Measurements from ENCODE around the gene DOCK4.

DOCK4 gene

DNA sequence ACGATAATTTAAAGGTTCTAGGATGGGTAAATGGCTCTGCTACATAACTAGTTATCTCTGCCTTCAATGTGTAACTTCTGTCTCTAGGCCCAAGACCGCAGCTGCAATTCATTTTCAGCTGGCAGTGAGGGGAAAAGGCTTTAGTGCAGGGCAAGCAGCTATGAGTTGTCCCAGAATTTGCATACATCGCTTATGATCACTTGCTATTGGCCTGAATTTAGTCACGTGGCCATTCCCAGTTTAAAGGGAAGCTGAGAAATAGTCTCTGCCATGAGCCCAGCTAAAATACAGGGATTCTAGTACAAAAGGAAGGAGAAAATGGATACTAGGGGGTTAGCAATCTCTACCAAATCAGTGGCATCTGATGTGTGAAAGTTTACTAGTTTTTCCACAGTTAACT, 498.1 kb downstream of the DOCK4 start:
- no peak for DNase-seq

DNA sequence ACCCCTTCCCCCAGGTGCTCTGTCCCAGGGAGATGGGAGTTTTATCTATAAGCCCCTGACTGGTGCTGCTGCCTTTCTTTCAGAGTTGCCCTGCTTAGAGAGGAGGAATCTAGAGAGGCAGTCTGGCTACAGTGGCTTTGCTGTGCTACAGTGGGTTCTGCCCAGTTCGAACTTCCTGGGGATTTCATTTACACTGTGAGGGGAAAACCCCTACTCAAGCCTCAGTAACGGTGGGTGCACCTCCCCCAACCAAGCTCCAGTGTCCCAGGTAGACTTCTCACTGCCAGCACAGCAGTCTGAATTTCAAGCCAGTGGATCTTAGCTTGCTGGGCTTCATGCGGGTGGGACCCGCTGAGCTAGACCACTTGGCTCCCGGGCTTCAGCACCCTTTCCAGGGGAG, 500.4 kb downstream of the DOCK4 start:
- DNase-seq = no peak

DNA sequence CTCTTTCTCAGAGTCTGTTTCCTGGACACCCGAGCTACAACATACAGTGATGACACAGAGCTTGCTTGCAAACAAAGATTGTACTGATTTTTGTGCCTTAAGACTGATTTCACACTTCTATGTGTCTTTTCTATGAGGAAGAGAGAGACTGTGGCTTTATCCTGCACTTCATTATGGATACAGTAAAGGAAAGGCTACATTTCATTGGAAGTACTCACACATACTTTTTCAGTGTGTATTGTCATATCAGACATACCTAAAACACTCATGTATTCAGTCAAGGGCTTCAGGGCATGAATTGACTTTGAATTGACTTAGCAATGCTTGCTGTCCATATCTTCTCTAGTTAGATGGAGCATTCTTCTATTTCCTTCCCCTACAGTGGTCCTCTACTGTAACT, 508.4 kb downstream of the DOCK4 start:
- no peak for DNase-seq

DNA sequence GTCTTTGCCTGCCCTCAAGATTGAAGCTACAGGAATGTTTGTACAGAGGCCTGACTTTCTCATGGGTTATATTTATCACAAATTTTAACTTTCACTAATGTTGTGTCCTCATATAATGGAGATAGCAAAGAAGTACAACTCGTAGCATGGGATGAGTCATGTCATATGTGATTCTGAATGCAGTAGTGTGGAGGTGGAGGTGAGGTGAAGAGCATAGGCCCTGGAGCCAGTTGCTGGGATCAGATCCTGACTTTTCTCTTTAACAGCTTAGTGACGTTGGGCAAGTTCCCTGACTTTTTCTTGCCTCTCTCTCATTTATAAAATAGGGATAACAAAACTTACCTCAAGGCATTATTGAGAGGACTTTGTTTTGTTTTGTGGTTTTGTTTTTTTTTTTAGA, 511.8 kb downstream of the DOCK4 start:
- no peak for DNase-seq

DNA sequence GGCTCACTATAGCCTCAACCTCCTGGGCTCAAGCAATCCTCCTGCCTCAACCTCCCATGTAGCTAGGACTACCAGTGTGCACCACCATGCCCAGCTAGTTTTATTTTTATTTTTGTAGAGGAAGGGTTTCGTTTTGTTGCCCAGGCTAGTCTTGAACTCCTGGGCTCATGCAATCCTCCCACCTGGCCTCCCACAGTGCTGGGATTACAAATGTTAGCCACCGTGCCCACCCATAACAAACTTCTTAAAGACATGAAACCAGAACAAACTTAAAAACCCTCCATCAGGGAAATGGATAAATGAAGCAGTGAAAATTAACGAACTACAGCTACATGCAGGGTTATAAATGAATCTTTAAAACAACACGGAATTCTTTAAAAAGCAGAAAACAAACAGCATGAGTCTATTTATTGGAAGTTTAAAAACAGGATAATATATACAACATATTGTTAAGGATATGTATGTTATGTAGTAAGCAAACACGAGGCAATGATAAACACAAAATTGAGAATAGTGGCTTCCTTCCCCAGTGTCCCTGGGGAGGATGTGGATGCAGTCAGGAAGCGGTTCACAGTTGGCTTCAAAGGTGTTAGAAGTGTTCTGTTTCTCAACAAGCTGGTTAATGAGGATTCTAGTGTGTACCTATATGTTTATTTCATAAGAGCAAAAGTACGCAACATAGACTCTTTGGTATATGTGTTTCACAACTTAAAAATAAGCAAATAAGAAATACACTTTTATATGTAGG, 515.7 kb downstream of the DOCK4 start:
- DNase-seq = no peak

DNA sequence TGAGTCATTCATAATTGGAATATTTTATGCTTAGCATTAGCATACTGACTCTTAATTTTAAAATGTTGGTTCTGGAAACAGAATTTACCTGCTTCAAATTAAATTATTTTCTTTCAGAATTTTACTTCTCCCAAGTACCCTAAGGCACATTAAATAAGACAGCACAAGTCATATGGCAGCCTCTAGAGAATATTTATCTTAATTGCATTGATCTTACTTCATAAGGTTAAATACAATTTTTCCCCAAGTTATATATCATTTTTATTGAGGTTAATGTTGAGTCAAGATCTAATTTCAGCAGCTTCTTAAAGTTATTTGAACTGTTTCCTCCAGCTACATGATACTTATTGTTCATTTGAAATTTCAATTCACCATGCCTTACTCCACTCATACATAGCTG, 520.9 kb downstream of the DOCK4 start:
- DNase-seq = no peak

DNA sequence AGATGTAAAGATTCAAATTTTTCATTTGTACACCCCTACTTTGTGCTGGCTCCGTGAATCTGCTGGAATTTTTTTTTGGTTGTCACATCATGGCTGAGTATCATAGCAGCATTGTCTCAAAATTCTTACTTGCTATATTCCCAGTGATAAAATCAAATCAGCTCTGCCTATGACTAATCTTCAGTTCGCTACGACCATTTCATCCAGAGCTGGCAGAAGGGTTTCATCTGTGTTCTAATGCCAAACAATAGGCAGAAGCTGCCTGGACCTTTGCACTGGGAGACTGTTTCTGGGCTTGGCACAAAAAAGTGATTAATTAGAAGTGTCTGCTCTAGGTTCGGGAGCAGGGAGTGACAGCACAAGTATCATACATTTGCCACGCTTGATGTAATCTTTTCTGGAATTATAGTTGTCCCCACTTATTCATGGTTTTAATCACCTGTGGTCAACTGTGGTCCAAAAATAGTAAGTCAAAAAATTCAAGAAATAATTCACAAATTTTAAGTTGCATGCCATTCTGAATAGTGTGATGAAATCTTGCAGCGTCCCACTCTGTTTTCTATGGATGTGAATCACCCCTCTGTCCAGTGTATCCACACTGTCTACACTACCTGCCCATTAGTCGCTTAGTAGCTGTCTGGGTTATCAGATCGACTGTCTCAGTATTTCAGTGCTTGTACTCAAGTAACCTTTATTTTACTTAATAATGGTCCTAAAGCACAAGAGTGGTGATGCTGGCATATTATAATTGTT, 523.4 kb downstream of the DOCK4 start:
- DNase-seq = no peak

DNA sequence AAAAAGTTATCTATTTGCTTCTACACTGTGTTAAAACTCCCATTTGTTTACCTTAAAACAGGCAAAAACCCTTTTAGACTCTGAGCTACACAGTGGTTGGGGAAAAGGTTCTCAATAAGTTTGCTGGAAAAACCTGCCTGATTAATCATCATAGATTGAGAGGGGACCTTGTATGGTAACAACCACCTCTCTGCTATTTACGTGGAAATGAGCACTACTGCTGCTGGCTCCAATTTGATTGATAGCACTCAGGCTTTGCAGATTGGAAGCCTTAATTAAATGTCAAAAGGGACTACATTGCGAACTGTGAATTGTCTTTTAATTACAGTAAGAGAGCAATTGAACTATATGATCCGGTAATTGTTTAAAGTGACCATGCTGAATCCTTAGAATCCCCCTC, 525.0 kb downstream of the DOCK4 start:
- DNase-seq = no peak

DNA sequence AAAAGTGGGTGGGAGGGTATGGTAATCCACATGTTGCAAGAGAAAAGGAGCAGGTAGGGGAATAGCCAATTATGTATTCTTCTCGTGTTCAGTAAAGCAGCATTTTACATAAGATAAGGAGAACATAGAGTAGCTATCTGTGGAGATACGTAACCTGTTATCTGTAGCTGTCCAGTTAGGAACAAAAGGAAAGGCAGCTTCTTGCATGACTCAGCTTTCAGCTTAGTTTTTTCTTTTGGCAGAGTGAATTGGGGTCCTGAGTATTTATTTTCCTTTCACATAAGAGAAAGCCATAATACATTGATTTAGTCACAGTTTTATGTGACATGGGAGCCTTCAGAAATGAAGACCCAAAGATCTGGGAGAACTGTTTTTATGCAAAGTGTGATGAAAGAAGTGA, 527.2 kb downstream of the DOCK4 start:
- no peak for DNase-seq

DNA sequence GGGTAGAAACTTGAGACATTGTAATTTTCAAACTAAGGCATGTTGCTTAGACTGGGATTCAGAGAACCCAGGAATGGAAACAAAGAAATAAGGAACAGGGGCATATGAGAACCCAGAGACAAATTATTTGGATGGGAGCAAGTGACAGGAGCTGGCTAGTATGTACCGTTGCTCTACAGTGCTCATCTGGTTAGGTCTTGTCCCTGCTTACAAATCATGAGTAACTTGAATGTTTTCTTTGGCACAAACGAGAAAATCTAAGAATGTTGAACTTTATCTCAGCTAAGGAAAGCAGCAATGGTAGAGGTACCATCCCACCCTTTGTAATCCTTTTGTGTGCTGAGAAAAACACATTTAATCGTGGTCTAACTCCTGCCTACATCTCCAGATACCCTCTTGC, 527.9 kb downstream of the DOCK4 start:
- DNase-seq = no peak

DNA sequence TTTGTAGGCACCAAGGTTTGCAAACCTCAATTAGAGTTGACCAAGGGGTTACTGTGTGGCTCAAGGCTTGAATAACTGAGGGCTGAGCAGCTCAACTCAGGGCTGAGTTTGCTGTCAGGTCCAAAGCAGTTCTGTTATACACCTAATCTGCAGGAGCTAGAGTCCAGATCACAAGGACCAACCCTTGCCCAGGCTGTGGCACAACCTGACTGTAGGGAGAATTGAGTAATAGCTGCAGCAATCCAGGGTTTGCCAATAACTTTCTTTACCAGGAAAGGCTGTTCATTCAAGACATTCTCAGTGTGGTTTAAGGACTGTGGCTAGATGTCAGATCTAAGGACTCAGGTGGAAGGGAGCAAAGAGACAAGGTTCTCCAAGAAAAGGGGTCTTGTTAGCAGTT, 528.4 kb downstream of the DOCK4 start:
- no peak for DNase-seq

DNA sequence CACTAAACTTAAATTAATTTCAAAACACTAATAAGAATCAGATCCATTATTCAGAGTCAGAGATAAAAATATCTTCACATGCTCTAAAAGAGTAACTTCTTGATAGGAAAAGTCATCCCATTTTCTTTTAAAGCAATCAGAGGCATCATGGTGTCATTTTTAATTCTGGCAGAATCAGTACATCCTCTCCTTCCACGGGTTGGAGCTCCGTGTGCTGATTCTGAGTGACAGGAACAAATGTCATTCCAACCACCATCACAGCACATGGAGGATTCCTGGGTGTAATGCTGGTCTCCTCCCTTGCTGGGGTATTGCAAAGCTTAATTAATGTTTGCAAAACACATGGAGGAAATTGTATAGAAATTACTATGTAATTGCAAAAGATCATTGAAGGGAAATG, 529.4 kb downstream of the DOCK4 start:
- no peak for DNase-seq
